ENCODE measurements around the gene VLDLR. TPM values are rescaled to one million over a fixed set of nuclear protein-coding genes. Genes with fewer than 3 reads are reported as not detected.

The VLDLR gene
- total RNA-seq, 1 donor from 2014 or later: 26.9 TPM

DNA sequence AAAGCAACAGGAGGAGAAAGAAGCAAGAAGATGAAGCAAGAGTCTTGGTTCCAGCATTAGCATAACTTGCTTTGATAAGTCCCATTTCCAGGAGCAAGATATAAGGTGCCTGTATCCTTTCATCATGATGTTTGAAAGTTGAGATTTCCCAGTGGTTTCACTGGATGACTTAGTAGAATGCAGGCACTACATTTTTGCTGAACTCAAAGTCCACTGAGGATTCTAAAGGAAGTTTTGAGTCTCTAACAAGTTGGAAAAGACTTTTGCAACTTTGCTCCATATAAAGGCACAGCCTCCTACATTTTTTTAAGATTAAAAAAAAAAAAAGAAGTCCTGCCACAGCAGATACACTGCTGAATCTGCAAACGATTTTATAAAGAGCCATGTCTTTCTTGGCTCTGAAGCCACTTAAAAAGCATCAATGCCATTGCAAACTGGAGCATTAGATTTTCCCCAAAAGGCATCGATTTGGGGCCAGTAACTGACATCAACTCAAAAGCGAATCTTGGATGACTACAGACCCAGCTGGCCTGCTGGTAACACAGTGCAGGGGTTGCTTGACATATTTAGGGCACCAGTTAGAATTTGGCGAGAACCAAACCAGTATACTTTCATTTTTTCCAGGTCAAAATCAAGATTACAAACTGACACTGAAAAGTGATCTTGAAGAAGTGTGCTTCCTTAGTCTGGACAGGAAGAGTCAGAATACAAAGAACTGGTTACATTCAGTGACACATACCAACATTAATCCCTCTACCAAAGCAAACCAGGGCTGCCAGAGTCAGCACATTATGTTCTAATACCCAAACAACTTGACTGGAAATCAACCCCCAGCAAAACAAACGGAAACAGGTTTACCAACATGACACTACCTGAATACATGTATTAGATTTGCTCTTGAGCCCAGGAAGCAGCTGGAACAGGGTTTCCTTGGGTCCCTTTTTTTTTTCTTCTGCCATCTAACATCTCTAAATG lies 56.6 kb downstream of the VLDLR start:
- Histone ChIP-seq H3K27me3 (ENCODE audit: control insufficient read depth, insufficient read depth, low read length) (no peaks in the 10 kb centered on the region), H3K36me3 (ENCODE audit: control insufficient read depth, insufficient read depth, low read length) (no peaks in the 10 kb centered on the region), H3K4me3 (ENCODE audit: low read depth, low read length) (no peak overlapping the region)
- DNase-seq (ENCODE audit: low read depth) (peak; percentile 76), FAIRE-seq (no peak)
- TF ChIP-seq, protein P1, sequence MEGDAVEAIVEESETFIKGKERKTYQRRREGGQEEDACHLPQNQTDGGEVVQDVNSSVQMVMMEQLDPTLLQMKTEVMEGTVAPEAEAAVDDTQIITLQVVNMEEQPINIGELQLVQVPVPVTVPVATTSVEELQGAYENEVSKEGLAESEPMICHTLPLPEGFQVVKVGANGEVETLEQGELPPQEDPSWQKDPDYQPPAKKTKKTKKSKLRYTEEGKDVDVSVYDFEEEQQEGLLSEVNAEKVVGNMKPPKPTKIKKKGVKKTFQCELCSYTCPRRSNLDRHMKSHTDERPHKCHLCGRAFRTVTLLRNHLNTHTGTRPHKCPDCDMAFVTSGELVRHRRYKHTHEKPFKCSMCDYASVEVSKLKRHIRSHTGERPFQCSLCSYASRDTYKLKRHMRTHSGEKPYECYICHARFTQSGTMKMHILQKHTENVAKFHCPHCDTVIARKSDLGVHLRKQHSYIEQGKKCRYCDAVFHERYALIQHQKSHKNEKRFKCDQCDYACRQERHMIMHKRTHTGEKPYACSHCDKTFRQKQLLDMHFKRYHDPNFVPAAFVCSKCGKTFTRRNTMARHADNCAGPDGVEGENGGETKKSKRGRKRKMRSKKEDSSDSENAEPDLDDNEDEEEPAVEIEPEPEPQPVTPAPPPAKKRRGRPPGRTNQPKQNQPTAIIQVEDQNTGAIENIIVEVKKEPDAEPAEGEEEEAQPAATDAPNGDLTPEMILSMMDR (IDR thresholded peaks at IDR 0.05; ENCODE audit: insufficient read depth, low read length, severe bottlenecking): no peak

GRCh38 chr9:2679011-2679410 lies 57.4 kb downstream of the VLDLR start:
- Histone ChIP-seq H3K36me3 (ENCODE audit: control insufficient read depth, insufficient read depth, low read length) (no peaks in the 10 kb centered on the region), H3K27me3 (ENCODE audit: control insufficient read depth, insufficient read depth, low read length) (no peaks in the 10 kb centered on the region), H3K4me3 (ENCODE audit: low read depth, low read length) (no peak overlapping the region)
- FAIRE-seq (no peak), DNase-seq (ENCODE audit: low read depth) (peak; percentile 66)
- TF ChIP-seq, protein P1 (IDR thresholded peaks at IDR 0.05; ENCODE audit: insufficient read depth, low read length, severe bottlenecking): no peak

GRCh38 chr9:2681981-2682380 lies 60.4 kb downstream of the VLDLR start:
- Histone ChIP-seq H3K27me3 (ENCODE audit: control insufficient read depth, insufficient read depth, low read length) (no peaks in the 10 kb centered on the region), H3K36me3 (ENCODE audit: control insufficient read depth, insufficient read depth, low read length) (no peaks in the 10 kb centered on the region), H3K4me3 (ENCODE audit: low read depth, low read length) (no peak overlapping the region)
- FAIRE-seq: no peak
- TF ChIP-seq, protein P1 (IDR thresholded peaks at IDR 0.05; ENCODE audit: insufficient read depth, low read length, severe bottlenecking): no peak
- peak; percentile 45 for DNase-seq (ENCODE audit: low read depth)

- Histone ChIP-seq H3K36me3 (ENCODE audit: control insufficient read depth, insufficient read depth, low read length) (no peaks in the 10 kb centered on the region), H3K4me3 (ENCODE audit: low read depth, low read length) (no peak overlapping the region), H3K27me3 (ENCODE audit: control insufficient read depth, insufficient read depth, low read length) (no peaks in the 10 kb centered on the region)
- DNase-seq (ENCODE audit: low read depth): no peak
- FAIRE-seq: no peak
- TF ChIP-seq, protein P1 (IDR thresholded peaks at IDR 0.05; ENCODE audit: insufficient read depth, low read length, severe bottlenecking): no peak
Measured at GRCh38 chr9:2686911-2687310, 65.3 kb downstream of the VLDLR start.

DNA sequence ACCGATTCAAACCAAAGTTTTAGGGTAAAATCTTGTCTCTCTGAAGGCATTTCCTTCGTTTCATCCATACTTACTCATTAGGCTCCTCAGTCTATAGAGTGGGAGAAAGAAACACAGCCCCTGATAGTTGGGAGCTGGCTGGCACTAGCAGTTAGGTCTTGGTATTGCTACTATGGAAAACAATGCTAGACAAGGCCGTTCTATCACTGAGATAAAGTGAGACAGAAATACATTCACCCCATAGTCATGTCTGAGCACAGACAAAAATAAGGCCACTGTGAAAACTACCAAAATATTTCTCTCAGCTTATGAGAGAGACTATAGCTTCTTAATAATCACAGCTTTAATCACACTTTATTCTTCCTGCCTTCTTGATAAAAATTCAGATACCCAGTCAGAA lies 67.0 kb downstream of the VLDLR start:
- FAIRE-seq: no peak
- TF ChIP-seq, protein P1 (IDR thresholded peaks at IDR 0.05; ENCODE audit: insufficient read depth, low read length, severe bottlenecking): no peak
- H3K36me3 ChIP-seq (ENCODE audit: control insufficient read depth, insufficient read depth, low read length): no peaks in the 10 kb centered on the region

More for the DNA sequence above, 67.0 kb downstream of the VLDLR start:
- H3K4me3 ChIP-seq (ENCODE audit: low read depth, low read length): no peak overlapping the region
- no peaks in the 10 kb centered on the region for H3K27me3 ChIP-seq (ENCODE audit: control insufficient read depth, insufficient read depth, low read length)
- DNase-seq (ENCODE audit: low read depth): no peak
